HL-60 (cell line): ENCODE results near the gene SWSAP1.

ENCODE experiments used
- DNase-seq, 2 experiments: peaks; one replicate each; pipeline ENCODE4 v3.0.0-alpha.2; 2010 to 2020; ENCODE audit warnings: low read depth in 1 of 2, low spot score in 1 of 2
- H3K27ac ChIP-seq: fragments of 250-450 bp; sonication (Bioruptor Pico); replicated peaks from 2 replicates; pipeline ENCODE4 v1.5.1; 2020; ENCODE audit warnings: mild to moderate bottlenecking, moderate library complexity
- H3K27me3 ChIP-seq: fragments of 250-450 bp; sonication (Bioruptor Pico); 2 replicates; pipeline ENCODE4 v1.5.1; 2021; ENCODE audit warnings: mild to moderate bottlenecking, moderate library complexity; ENCODE audit not compliant: insufficient read depth, poor library complexity, severe bottlenecking
- H3K4me3 ChIP-seq: replicated peaks from 2 replicates; pipeline ENCODE4 v1.5.1; 2011; ENCODE audit warnings: mild to moderate bottlenecking, control low read depth, low read length; ENCODE audit not compliant: insufficient read depth
- GABPA ChIP-seq: IDR thresholded peaks from 2 replicates; pipeline ENCODE4 v1.6.1; 2012; ENCODE audit warnings: low read depth
- POLR2AphosphoS5 ChIP-seq: IDR thresholded peaks from 2 replicates; pipeline ENCODE4 v1.6.1; 2012; ENCODE audit warnings: low read depth
- REST ChIP-seq: IDR thresholded peaks from 2 replicates; pipeline ENCODE4 v1.6.1; 2012; ENCODE audit warnings: low read depth; ENCODE audit not compliant: insufficient replicate concordance
- SPI1 ChIP-seq: IDR thresholded peaks from 2 replicates; pipeline ENCODE4 v1.6.1; 2012; ENCODE audit warnings: low read depth, mild to moderate bottlenecking, borderline replicate concordance
- TF ChIP-seq, protein P1 (sequence below): IDR thresholded peaks from one replicate; pipeline ENCODE4 v1.5.1; 2011; ENCODE audit warnings: low read length, control low read depth, inconsistent platforms; ENCODE audit not compliant: insufficient read depth

The SWSAP1 gene

DNA sequence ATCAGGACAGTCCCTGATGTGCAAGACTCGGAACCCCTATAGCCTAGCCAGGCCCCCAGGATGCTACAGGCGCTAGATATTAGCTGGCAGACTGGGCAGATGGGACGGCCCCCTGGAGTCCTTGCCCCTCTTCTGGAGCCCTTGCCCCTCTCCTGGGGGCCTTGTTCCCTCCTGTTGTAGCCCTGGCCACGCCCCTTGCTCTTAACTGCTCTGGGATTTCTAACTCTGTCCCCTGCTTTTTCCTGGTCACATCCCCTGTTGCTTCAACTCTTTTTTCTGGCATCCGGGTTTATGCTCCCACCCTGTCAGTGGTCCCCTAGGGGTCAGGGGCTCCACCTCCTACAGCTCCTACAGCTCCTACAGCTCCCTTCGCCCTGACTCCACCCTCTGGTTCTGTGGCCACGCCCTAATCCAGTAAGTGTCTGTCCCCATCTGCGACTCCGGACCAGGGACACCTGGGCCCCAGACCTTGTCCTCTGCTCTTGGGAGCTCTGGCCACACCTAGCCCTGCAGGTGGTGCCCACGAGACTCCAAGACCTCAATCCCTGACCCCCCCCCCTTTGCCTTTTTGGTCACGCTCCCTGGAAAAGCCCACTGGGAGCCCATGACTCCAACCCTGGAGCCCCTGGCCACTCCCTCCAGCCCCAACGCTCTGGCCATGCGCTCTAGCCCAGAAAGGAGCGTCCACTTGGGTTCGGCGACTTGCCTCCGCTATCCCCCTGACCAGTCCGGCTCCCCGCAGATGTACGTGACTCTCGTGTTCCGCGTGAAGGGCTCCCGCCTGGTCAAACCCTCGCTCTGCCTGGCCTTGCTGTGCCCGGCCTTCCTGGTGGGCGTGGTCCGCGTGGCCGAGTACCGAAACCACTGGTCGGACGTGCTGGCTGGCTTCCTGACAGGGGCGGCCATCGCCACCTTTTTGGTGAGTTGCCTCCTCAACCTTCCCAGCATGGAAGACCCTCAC lies 12.4 kb upstream of the SWSAP1 start:
- H3K27me3 ChIP-seq: no peaks in the 10 kb centered on the region
- TF ChIP-seq, protein P1, sequence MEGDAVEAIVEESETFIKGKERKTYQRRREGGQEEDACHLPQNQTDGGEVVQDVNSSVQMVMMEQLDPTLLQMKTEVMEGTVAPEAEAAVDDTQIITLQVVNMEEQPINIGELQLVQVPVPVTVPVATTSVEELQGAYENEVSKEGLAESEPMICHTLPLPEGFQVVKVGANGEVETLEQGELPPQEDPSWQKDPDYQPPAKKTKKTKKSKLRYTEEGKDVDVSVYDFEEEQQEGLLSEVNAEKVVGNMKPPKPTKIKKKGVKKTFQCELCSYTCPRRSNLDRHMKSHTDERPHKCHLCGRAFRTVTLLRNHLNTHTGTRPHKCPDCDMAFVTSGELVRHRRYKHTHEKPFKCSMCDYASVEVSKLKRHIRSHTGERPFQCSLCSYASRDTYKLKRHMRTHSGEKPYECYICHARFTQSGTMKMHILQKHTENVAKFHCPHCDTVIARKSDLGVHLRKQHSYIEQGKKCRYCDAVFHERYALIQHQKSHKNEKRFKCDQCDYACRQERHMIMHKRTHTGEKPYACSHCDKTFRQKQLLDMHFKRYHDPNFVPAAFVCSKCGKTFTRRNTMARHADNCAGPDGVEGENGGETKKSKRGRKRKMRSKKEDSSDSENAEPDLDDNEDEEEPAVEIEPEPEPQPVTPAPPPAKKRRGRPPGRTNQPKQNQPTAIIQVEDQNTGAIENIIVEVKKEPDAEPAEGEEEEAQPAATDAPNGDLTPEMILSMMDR: no peak
- TF ChIP-seq REST: no peak
- no peak for TF ChIP-seq POLR2AphosphoS5
- TF ChIP-seq GABPA: no peak
- no peak for TF ChIP-seq SPI1

DNA sequence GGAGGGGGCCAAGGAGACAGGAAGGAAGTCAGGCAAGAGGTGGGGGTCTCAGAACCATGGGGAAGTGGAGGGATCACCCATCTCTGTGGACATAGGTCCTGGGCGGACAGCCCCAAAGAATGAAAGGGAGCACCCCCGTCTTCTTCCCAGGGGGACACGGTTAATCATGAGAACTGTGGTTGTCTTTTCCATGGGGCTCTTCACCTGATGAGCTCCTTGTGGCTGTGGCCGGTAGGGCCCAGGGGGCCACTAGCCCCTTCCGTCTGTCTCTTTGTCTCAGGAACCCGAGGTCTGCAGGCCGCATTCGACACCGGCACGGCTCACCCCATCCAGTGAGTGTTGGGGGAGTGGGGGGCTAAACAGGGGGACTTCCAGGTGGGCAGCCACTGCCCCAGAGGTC lies 10.6 kb upstream of the SWSAP1 start:
- DNase-seq: no peak
- Histone ChIP-seq H3K4me3 (no peak overlapping the region), H3K27me3 (no peaks in the 10 kb centered on the region), H3K27ac (no peak overlapping the region)
- TF ChIP-seq REST (no peak), POLR2AphosphoS5 (no peak), SPI1 (no peak), GABPA (no peak)
- TF ChIP-seq, protein P1: no peak

More for the DNA sequence above, 12.4 kb upstream of the SWSAP1 start:
- no peak for DNase-seq
- Histone ChIP-seq H3K4me3 (no peak overlapping the region), H3K27ac (no peak overlapping the region)

- DNase-seq: no peak
- TF ChIP-seq GABPA (no peak), REST (no peak), SPI1 (no peak), POLR2AphosphoS5 (no peak)
- TF ChIP-seq, protein P1: no peak
- Histone ChIP-seq H3K27ac (no peak overlapping the region), H3K27me3 (no peaks in the 10 kb centered on the region), H3K4me3 (no peak overlapping the region)
Observed at GRCh38 chr19:11364296-11364904, 10.1 kb upstream of the SWSAP1 start.
